Activated gamma-delta T cell treated with anti-CD3 and anti-CD28 coated beads, Interleukin-2, amount 50 U/mL, for 16 hours (primary cell): ENCODE data around the gene HSPA1L.
A peak's percentile ranks its signal among the peaks of the same experiment; 100 is the strongest.
"Not testable (repeated sequence)": the region's sequence is repeated elsewhere in the genome, so short reads cannot be mapped to it uniquely, and the experiment has no call there.

Source experiments
- DNase-seq: peaks from one replicate; pipeline ENCODE4 v3.0.0-alpha.2; 2020; ENCODE audit warnings: low read depth

Gene HSPA1L

GRCh38 chr6:31836474-31837368 lies 21.6 kb upstream of the HSPA1L start:
- DNase-seq, result no peak

- no peak for DNase-seq
Measured at GRCh38 chr6:31836047-31836473, 21.0 kb upstream of the HSPA1L start.

- DNase-seq, result peak; percentile 67
Measured at GRCh38 chr6:31834367-31835250, 19.5 kb upstream of the HSPA1L start.

GRCh38 chr6:31831350-31832215 lies 16.5 kb upstream of the HSPA1L start:
- DNase-seq, result no peak

GRCh38 chr6:31830886-31831335 lies 15.8 kb upstream of the HSPA1L start:
- no peak for DNase-seq

GRCh38 chr6:31829633-31830283 lies 14.7 kb upstream of the HSPA1L start:
- DNase-seq, result no peak

- DNase-seq, result peak; percentile 75
Measured at GRCh38 chr6:31827286-31828079, 12.4 kb upstream of the HSPA1L start, which contains the start of gene HSPA1B. Gene HSPA1B (plus strand): TSS chr6:31827738. CDS start chr6:31827951, 213 bp downstream.

- DNase-seq, result no peak
Measured at GRCh38 chr6:31826793-31827285, 11.8 kb upstream of the HSPA1L start.

- no peak for DNase-seq
Measured at GRCh38 chr6:31825553-31825952, 10.5 kb upstream of the HSPA1L start.

- not testable (repeated sequence) for DNase-seq
Measured at GRCh38 chr6:31823592-31824196, 8.6 kb upstream of the HSPA1L start.

GRCh38 chr6:31822036-31822821 lies 7.1 kb upstream of the HSPA1L start:
- peak; percentile 42 for DNase-seq

GRCh38 chr6:31821301-31822035 lies 6.4 kb upstream of the HSPA1L start:
- DNase-seq, result peak; percentile 35

GRCh38 chr6:31820399-31820798 lies 5.3 kb upstream of the HSPA1L start:
- not testable (repeated sequence) for DNase-seq

GRCh38 chr6:31819871-31820299 lies 4.8 kb upstream of the HSPA1L start:
- DNase-seq, result no peak

- not testable (repeated sequence) for DNase-seq
Measured at GRCh38 chr6:31817929-31818511, 2.9 kb upstream of the HSPA1L start.

GRCh38 chr6:31817133-31817928 lies 2.2 kb upstream of the HSPA1L start:
- DNase-seq, result not testable (repeated sequence)

GRCh38 chr6:31814677-31815024 lies 432 bp downstream of the HSPA1L start:
- DNase-seq, result peak; percentile 43
